ENCODE measurements around the gene KIRREL2.
"Not testable (repeated sequence)": the region's sequence is repeated elsewhere in the genome, so short reads cannot be mapped to it uniquely, and the experiment has no call there.

Gene KIRREL2

DNA sequence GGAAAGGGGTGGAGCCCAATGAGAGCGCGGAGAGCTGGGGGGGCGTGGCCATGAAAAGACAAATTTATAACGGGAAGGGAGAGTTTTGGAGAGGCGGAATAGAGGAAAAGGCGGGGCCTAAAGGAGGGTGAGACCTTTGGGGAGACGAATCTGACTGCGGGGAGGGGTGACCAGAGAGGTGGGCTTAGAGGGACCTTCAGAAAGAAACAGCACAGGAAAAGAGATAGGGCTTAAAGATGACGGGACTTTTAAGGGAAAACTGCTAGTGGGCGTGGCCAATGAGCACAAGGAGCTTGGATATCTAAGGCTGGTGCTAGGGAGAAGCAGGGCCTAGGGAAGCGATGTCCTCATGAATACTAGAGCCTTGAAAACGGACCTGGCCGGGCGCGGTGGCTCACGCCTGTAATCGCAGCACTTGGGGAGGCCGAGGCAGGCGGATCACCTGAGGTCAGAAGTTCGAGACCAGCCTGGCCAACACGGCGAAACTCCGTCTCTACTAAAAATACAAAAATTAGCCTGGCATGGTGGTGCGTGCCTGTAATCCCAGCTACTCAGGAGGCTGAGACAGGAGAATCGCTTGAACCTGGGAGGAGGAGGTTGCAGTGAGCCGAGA is 13.5 kb downstream of the KIRREL2 start:
- not testable (repeated sequence) for DNase-seq

DNA sequence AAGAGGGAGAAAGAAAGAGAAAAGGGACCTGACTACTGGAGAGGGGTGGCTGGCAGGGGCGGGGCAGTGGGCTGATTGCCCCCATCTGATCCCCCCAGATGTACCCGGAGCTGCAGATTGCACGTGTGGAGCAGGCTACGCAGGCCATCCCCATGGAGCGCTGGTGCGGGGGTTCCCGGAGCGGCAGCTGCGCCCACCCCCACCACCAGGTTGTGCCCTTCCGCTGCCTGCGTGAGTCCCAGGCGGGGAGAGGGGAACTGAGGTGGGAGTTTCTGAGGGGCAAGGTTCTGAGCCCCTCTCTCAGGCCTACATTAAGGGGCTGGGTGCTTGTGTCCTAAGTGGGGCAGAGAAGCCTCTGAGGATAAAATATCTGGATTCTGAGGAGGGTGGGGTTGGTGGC is 14.1 kb downstream of the KIRREL2 start:
- DNase-seq, result no peak

DNA sequence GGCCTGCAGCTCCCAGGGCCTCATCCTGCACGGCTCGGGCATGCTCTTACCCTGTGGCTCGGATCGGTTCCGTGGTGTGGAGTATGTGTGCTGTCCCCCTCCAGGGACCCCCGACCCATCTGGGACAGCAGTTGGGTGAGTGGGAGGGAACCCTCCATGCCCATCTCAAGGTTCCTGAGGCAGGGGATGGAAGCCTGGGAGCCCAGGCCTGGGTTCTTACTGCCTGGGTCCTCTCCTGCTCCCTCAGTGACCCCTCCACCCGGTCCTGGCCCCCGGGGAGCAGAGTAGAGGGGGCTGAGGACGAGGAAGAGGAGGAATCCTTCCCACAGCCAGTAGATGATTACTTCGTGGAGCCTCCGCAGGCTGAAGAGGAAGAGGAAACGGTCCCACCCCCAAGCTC is 14.9 kb downstream of the KIRREL2 start:
- no peak for DNase-seq

DNA sequence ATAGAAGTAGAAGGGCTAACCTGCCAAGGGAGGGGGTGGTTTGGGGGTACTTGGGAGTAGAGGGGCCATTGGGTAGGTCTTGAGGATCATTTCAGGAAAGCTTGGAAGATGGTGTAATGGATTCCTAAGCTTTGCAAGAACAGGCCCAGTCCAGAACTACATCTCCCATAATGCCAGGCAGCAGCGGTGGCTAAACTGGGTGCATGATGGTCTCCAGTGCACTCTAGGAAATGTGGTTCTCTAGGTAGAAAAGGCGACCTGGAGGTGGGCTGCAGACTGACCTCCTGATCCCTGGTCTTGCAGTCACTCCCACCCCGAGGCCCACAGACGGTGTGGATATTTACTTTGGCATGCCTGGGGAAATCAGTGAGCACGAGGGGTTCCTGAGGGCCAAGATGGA is 15.5 kb downstream of the KIRREL2 start:
- DNase-seq, result no peak

DNA sequence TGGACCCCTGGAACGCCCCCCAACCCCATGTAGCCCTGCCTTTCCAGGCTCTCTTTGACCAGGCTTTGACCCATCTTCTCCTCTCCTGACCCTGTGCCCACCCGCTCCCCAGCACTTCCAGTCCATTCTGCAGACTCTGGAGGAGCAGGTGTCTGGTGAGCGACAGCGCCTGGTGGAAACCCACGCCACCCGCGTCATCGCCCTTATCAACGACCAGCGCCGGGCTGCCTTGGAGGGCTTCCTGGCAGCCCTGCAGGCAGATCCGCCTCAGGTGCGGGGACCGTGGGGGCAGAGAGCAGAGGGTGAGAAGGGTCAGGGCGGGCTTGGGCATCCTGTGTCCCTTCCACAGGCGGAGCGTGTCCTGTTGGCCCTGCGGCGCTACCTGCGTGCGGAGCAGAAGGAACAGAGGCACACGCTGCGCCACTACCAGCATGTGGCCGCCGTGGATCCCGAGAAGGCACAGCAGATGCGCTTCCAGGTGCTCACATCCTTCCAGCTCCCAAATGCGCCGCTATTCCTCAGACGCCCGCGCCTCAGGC is 17.8 kb downstream of the KIRREL2 start:
- no peak for DNase-seq

DNA sequence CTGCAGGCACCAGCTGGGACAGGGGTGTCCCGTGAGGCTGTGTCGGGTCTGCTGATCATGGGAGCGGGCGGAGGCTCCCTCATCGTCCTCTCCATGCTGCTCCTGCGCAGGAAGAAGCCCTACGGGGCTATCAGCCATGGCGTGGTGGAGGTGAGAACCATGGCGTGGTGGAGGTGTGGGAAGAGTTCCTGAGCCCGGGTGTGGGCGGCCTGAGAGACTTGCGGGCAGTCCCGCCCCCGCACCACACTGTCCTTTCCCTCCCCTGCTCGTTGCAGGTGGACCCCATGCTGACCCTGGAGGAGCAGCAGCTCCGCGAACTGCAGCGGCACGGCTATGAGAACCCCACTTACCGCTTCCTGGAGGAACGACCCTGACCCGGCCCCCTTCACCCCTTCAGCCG is 22.4 kb downstream of the KIRREL2 start:
- no peak for DNase-seq

DNA sequence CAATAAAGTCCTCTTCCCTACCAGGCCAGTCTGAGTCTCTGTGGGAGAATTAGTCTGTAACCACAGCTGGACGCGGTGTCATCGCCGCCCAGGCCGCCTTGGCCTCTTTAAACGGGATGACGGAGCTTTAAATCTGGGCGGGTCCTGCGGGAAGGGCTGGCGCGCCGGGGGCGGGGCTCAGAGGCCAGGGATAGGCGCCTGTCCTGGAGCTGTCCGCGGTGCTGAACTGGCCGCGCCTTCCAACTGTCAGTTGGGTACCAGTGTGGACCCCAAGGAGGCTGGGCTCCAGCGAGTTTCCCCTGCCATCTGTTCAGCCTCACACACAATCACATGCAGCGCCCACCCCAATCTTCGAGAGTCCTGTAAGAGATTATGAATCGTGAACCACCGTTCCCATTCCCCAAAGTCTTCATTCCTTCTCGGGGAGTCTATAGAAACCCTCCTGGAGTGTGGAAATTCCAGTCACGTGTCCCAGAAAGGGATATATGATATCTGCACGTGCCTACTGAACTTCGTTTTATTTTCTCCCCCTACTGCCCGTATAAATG is 23.1 kb downstream of the KIRREL2 start:
- DNase-seq, result peak; percentile 89

DNA sequence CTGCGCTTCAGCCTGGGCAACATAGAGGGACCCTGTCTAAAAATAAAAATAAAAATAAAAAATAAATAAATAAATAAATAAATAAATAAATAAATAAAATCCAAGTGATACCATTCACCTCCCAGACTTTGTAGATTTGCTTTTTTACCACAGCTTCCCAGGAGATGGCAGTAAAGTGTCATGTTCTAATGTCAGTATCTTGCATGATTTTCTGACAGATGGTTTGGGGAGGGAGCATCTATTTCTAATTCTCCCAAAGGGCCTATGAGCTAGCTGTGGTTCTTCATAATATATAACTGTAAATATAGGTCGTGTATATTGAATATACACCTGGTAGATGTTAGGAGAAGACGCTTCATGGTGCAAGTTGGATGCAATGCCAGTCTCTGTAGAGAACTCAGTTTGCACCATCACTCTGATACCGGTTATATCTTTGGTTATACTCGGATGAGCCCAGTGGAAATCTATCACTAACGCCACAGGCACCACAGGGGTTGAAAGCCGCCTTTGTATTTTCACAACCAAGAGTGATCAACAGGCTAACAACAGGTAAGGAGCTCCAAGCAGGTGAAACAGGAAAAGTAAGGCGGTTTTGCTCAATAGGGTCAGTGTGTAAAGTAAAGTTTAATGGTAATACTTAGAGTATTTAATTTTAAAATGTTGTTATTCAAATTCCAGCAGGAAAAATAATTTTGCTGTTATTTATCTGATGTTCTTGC is 25.6 kb downstream of the KIRREL2 start:
- DNase-seq, result no peak

DNA sequence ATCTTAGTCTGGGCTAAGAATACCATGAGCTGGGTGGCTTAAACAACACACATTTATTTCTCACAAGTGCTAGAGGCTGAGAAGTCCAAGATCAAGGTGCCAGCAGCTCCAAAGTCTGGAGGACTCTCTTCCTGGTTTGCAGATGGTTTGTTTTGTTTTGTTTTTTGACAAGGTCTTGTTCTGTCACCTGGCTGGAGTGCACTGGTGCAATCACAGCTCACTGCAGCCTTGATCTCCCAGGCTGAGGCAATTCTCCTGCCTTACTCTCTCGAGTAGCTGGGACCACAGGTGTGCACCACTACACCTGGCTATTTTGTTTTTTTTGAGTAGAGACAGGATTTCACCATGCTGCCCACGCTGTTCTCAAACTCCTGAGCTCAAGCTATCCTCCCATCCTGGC is 27.2 kb downstream of the KIRREL2 start:
- DNase-seq, result no peak

DNA sequence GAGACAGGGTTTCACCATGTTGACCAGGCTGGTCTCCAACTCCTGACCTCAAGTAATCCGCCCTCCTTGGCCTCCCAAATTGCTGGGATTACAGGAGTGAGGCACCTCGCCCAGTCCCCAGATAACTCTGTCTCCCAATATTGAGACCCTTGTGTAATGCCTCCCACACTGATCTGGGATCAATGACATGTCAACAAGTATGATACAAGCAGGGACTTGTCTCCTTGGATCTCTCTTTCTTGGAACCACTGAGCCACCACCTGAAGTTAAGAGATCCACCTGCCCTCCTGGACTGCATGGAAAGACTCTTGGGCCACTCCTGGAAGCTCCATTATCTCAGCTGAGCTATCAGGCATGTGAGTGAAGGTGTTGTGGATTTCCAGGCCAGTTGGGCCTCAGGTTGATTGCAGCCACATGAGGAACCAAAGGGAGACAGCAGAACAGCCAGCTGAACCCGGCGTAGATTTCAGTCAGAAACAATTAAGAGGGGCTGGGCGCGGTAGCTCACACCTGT is 28.6 kb downstream of the KIRREL2 start:
- DNase-seq, result no peak

DNA sequence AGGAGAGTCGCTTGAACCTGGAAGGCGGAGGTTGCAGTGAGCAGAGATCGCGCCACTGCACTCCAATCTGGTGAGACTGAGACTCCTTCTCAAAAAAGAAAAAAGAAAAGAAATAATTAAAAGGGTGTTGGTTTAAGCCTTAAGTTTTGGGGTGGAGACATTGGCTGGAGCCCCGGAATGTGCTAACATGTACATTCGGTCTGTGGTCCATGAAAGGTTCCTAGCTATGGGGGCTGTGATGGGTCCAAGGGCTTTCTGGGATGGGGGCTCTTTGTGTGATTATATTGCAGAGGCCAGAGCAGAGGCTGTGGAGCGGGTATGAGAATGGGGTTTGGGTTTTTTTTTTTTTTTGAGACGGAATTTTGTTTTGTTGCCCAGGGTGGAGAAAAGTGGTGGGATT is 29.2 kb downstream of the KIRREL2 start:
- DNase-seq, result no peak

DNA sequence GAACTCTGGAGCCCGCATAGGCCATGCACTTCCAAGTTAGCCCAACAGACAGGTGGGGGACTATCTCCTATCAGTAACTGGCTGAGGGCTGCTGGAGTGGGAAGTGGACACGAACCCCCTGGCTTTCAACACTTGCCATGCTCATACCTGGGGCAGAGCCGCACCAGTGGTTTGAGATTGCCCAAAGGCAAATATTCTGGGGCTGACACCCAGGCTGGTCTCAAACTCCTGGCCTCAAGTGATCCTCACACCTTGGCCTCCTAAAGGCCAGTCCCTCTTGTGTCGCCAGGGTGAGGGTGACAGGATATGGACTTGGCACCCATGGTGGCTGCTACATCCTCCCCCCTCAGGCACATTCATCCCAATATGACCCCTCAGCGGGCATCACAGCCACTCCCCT is 30.5 kb downstream of the KIRREL2 start:
- DNase-seq, result no peak

DNA sequence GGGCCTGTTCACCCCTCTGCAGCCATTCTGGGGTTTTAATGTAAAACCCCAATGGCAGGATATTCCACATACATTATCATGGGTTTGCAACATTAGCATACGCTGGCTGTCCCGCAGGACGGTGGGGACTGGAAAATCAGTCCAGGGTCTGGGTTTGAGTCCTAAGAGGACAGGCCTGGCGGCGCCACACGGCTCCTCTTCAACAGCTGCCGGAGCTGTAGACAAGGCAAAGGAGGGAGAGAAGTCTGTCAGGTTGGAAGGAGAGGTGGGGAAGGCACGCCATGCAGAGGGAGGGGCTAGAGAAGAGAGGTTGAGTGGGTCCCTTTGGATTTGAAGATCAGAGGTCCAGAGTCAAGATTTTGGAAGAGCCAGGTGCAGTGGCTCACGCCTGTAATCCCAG is 31.7 kb downstream of the KIRREL2 start:
- no peak for DNase-seq

DNA sequence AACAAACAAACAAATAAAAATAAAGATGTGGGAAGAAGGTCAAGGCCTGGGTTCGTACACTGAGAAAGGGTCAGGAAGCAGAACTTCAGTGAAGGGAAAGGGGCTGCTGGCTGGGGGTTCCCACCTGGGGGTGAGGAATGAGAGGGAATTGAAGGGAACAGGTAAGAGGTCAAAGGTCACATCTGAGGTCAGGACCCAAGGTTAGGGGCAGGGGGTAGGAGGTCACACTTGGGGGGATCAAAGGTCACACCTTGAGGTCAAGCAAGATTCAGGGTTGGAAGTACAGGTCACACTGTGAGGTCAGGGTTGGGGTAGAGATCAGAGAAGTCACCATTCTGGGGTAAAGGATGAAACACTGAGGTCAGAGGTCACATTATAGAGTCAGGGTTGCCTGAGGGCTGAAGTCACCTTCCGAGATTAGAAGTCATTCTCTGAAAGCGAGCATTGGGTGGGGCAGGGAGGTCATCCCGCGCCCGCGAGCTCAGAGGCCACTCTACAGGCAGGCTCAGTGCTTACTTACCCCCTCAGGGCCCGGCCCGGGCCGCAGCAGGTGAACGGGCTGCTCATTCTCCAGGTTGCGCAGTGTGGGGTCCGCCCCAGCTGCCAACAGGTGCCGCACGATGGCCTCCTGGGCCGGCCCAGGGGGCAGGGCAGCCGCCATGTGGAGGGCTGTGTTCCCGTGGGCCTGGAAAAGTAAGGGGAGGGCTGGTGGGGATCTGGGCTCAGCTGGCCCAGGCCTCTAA is 32.8 kb downstream of the KIRREL2 start:
- no peak for DNase-seq

DNA sequence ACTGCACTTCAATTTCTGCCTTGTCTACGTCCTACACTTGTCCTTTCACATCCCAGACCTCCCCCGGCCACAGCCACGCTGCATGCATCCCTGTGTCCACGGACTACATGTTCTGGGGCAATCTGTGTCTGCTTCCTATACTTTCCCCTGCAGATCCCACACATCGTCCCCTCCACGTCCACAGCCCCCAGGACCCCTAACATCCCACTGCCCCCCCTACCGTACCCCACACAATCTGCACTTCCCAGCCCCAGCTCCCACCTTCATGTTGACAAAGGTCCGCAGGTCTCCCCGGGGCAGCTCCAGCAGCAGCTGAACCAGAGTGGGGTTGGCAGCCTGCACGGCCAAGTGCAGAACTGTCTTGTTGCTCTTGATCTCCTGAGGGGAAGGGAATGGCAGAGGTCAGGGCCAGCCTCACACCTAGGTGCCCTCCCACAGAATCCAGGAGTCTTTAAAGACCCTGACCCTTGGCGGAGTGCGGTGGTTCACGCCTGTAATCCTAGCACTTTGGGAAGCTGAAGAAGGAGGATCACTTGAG is 33.5 kb downstream of the KIRREL2 start:
- DNase-seq, result no peak

DNA sequence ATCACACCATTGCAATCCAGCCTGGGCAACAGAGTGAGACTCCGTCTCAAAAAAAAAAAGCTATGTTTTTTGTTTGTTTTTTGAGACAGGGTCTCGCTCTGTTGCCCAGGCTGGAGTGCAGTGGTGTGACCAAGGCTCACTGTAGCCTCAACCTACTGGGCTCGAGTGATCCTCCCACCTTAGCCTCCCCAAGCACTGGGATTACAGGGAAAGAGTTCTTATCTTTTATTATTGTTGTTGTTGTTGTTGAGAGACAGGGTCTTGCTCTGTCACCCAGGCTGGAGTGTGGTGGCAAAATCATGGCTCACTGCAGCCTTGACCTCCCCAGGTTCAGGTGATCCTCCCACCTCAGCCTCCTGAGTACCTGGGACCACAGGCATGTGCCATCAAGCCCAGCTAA is 35.1 kb downstream of the KIRREL2 start:
- not testable (repeated sequence) for DNase-seq

DNA sequence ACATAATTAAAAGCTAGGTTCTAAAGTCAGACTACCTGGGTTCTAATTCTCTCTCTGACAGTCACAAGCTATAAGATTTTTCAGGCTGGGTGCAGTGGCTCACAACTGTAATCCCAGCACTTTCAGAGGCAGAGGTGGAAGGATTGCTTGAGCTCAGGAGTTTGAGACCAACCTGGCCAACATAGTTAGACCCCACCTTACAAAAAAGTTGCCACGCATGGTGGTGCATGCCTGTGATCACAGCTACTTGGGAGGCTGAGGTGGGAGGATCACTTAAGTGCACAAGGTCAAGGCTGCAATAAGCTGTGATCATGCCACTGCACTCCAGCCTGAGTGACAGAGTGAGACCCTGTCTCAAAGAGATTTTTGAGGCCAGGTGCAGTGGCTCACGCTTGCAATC is 37.6 kb downstream of the KIRREL2 start:
- peak; percentile 6 for DNase-seq

DNA sequence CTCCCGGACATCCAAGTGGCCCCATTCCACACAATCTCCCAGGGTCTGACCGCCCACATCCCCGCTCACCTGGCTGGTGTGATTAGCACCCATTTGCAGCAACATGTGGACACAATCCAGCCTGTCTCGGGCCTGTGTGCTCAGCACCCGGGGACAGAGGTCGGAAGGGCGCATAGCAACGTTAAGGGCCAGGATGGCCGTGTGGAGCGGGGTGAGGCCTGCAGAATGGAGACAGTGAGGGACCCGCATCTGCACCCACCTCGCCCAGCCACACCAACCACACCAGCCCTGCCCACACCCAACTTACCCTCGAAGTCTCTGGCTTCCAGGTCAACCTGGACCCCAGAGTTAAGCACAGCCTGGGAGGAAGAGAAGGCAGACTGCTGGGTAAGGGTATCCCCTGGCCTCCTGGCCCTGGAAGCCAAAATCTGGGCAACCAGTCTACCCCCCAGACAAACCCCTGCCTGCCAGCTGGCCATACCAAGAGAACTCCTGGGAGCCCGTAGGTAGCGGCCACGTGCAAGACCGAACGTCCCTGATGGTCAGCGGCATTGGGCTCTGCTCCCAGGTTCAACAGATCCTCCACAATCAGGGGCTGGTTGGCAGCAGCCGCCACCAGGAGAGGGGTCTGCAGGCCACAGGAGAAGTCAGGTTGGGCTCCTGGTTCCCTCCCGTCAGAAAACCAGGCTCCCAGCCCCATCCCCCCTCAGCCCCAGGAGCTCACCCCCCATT is 39.4 kb downstream of the KIRREL2 start:
- peak; percentile 1 for DNase-seq

DNA sequence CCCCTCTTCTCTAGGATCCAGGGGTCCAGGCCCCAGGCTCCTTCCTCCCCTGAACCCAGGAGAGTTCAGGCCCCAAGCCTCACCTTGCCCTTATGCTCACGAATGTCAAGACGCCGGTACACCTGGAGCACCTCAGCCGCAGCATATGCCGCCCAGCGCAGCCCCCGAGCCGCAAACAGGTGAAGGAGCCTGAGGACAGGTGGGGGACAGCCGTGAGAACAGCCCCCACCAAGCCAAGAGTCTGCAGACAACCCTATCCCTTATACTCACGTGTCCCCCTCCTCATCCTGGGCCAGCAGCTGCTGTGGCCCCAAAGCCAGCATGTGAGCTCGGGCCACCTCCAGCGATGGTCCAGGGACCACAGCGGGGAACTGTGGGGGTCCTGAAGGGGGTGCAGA is 39.9 kb downstream of the KIRREL2 start:
- peak; percentile 22 for DNase-seq

DNA sequence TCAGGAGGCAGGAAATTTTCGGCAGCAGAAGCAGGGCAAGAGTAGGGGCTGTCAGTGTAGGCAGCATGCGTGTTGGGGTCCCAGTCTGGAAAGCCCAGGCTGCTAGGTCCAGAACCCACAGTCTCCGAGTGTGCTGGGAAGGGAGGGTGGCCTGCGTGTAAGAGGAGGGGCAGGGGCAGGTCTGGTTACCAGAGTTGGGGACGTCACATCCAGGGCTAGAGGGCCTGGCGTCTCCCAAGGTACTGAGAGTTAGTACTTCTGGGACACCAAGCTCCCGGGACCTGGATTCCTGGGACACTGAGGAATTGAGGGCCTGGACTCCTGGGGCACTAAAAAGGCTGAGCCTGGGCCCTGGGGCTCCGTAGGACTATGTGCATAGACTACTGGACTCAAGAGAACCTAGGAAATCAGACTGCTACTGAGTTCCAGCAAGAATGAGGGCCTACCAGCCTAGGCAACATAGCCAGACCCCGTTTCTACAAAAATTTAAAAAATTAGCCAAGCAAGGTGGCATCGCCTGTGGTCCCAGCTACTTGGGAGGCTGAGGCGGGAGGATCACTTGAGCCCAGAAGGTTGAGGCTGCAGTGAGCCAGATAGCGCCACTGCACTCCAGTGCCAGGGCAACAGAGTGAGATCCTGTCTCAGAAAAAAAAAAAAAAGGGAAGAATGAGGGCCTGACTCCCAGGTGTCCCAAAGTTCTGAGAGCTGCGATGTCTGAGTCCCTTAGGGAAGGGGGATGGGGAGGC is 41.2 kb downstream of the KIRREL2 start:
- peak; percentile 21 for DNase-seq

DNA sequence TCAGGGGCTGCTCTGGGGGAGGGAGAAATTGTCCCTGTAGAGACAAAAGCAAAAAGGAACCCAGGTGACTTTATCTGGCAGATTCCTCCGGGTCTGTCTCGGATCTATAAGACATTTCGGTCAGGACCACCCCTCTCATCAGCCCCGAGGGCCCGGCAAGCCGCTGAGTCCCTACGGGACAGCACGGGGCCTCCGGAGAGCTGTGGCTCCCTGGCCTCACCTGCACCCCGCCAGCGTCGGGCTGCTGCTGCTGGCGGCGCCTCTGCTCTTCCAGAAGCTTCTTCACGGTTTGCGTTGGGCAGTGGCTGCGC is 41.7 kb downstream of the KIRREL2 start:
- no peak for DNase-seq
